K562 (cell line): Measurements from ENCODE around the gene USP16. TPM values are rescaled to one million over a fixed set of nuclear protein-coding genes. Genes with fewer than 3 reads are reported as not detected.

ENCODE experiments used
- ARID3A ChIP-seq: IDR thresholded peaks from 2 replicates; pipeline ENCODE4 v1.6.1; 2012; ENCODE audit warnings: low read depth, low read length, improper control_type of control experiment, borderline replicate concordance
- CHD7 ChIP-seq: fragments of 200-600 bp; sonication (generic); IDR thresholded peaks from one replicate; pipeline ENCODE4 v1.6.1; 2012; ENCODE audit warnings: mild to moderate bottlenecking, low read depth, low read length, inconsistent platforms
- ETV6 ChIP-seq, 3 experiments: fragments of 150-350 bp in 1 of 3; sonication (generic) in 1 of 3; formaldehyde crosslinking in 1 of 3; IDR thresholded peaks; 2 replicates each; pipeline versions ENCODE4 v1.6.1 to v1.8.0; 2014 to 2022; ENCODE audit warnings: borderline replicate concordance in 2 of 3, low read depth in 2 of 3, antibody characterized with exemption in 1 of 3, low read length in 1 of 3, mild to moderate bottlenecking in 1 of 3, missing genetic modification reagents in 1 of 3
- HDAC2 ChIP-seq: fragments of 450-650 bp; IDR thresholded peaks from 2 replicates; pipeline ENCODE4 v1.6.1; 2016; ENCODE audit warnings: mild to moderate bottlenecking
- JUND ChIP-seq, 2 experiments: IDR thresholded peaks; 2 replicates in 1 of 2; 3 replicates in 1 of 2; pipeline ENCODE4 v1.6.1; 2011; ENCODE audit warnings: borderline replicate concordance in 2 of 2, low read depth in 2 of 2, low read length in 2 of 2, improper control_type of control experiment in 1 of 2, missing biosample characterization in 1 of 2, missing genetic modification characterization in 1 of 2, missing genetic modification reagents in 1 of 2
- KDM1A ChIP-seq, 2 experiments: fragments of 450-650 bp; IDR thresholded peaks; 2 replicates each; pipeline ENCODE4 v1.6.1; 2016; ENCODE audit warnings: mild to moderate bottlenecking in 2 of 2
- MAFF ChIP-seq: IDR thresholded peaks from 2 replicates; pipeline ENCODE4 v1.6.1; 2012; ENCODE audit warnings: low read length, improper control_type of control experiment
- MLLT1 ChIP-seq, 2 experiments: fragments of 450-650 bp; IDR thresholded peaks; 2 replicates each; pipeline ENCODE4 v1.6.1; 2016
- NFIC ChIP-seq: fragments of 450-650 bp; IDR thresholded peaks from 2 replicates; pipeline ENCODE4 v1.6.1; 2017; ENCODE audit warnings: mild to moderate bottlenecking, inconsistent platforms
- SMAD1 ChIP-seq: fragments of 150-350 bp; IDR thresholded peaks from 2 replicates; pipeline ENCODE4 v1.6.1; 2014; ENCODE audit warnings: low read length, low read depth; ENCODE audit not compliant: partially characterized antibody
- ZNF717 ChIP-seq: fragments of 250-450 bp; sonication (Bioruptor Pico); IDR thresholded peaks from 2 replicates; pipeline ENCODE4 v1.5.0; 2021
- polyA plus RNA-seq, 8 experiments: library from polyadenylated mRNA; depleted of rRNA in 4 of 8; stranded (reverse) in 5 of 8; unstranded in 3 of 8; fragments of >200 nt; fragmentation: Nextera tagmentation in 2 of 8; fragmentation: Illumina TruSeq in 1 of 8; extraction: Ambion mirVana in 2 of 8; extraction: Trizol in 1 of 8; gene quantifications; 2 replicates each; pipeline versions ENCODE4 v1.2.1 to v1.2.3, GENCODE V29; 2011 to 2014; ENCODE audit warnings: inconsistent platforms in 1 of 8, missing spikeins in 1 of 8
- total RNA-seq, 7 experiments: library from RNA; depleted of rRNA in 6 of 7; stranded (reverse); fragments of >200 nt in 6 of 7; fragmentation: Illumina TruSeq in 2 of 7; extraction: Trizol in 2 of 7; gene quantifications; 2 replicates each; pipeline versions ENCODE4 v1.2.1 to v1.2.3, GENCODE V29; 2011 to 2021; ENCODE audit warnings: low replicate concordance in 1 of 7

The USP16 gene
- total and polyA plus RNA-seq, 9 of the 15 experiments (the other 6 are each of a cell fraction or from before 2014, with no cell fraction given) = 38.4 to 90.9 (median 62.8) TPM

- TF ChIP-seq ARID3A (no peak), HDAC2 (peak; percentile 91; the same call in 1 of the 2 replicates), MAFF (no peak), ETV6 (IDR thresholded peaks at IDR 0.05; ENCODE audit: borderline replicate concordance in 1 of 2, low read depth in 2 of 2, low read length in 1 of 2) (no peak), ETV6 (CRISPR knock-in tag; IDR thresholded peaks at IDR 0.05; ENCODE audit: borderline replicate concordance) (no peak), SMAD1 (peak; percentile 30), JUND (IDR thresholded peaks at IDR 0.05; ENCODE audit: borderline replicate concordance, low read depth, low read length) (peak; percentile 57; the same call in 1 of the 2 replicates), JUND (tag; IDR thresholded peaks at IDR 0.05; ENCODE audit: borderline replicate concordance, low read depth, low read length) (peak; percentile 30; the same call in 1 of the 3 replicates), KDM1A (IDR thresholded peaks at IDR 0.05) (no peak), NFIC (peak; percentile 19; the same call in 1 of the 2 replicates), ZNF717 (CRISPR knock-in tag) (0 out of 2 replicates have a peak, but pooled peaks have one; percentile 39), CHD7 (no peak), MLLT1 (IDR thresholded peaks at IDR 0.05) (peak in 1 of 2 experiments; percentile 90; a peak in 2 of 4 replicates)
These were observed at the start of gene USP16 (continued) for GRCh38 chr21:29024474-29025327.
